Measurements from ENCODE around the gene MEAK7. TPM values are rescaled to one million over a fixed set of nuclear protein-coding genes. Genes with fewer than 3 reads are reported as not detected.

MEAK7 gene
- total and polyA plus RNA-seq, 2 of the 8 experiments (the other 6 are each of a cell fraction or from before 2014, with no cell fraction given), result 9.6 to 19.6 TPM

DNA sequence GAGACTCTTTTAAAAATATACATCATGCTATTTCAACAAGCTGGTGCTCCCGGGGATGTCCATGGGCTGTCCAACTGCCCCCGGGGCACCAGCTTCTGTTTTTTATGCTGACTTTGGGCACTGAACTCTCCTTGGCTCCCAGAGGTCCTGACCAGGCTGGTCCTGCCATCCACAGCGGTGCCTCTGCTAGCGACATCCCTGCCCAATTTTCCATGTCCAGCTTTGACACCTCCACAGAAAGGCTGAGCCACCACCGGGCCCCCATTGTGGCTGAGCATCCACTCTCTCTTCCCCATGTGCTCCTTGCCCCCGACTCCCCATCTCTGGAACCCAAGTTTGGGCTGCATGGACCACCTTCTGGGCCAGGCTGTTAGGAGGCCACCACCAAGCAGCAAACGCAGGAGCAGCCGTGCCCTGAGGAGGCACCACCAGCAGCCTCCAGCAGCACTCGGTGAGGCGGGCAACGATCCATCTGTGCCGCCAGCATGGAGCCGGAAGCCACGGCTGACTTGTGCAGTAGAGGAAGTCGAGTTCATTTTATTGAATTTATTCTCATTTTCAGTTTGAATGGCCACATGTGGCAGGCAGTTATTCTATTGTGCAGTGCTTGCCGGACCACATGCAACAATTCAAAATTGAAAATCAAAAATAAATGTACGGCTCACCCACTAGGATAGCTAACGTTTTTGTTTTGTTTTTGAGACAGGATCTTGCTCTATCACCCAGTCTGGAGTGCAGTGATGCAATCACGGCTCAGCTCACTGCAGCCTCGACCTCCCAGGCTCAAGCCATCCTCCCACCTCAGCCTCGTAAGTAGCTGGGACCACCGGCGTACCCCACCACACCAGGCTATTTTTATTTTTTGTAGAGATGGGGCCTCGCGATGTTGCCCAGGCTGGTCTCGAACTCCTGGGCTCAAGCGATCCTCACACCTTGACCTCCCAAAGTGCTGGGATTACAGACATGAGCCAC, 2.8 kb upstream of the MEAK7 start:
- no peaks in the 10 kb centered on the region for H3K27me3 ChIP-seq (replicated peaks in 1 of 4; ENCODE audit: control insufficient read depth in 3 of 4, extremely low read depth in 1 of 4, insufficient read depth in 3 of 4, low read length in 3 of 4)
- no peak overlapping the region for H4K5ac ChIP-seq (ENCODE audit: insufficient read length, low read depth, low read length)
- WGBS, 2 experiments (ENCODE audit: extremely low coverage in 1 of 2, insufficient coverage in 1 of 2, insufficient read length in 1 of 2, insufficient replicate concordance in 2 of 2, low coverage in 1 of 2, low lambda C conversion rate in 2 of 2, missing lambda C conversion rate in 1 of 2), result 86% methylated on average over 27 of the region's 27 CpGs; no CpG with 5 or more reads in 1 of the 2 experiments
- H3K23ac ChIP-seq (ENCODE audit: insufficient read length), result no peak overlapping the region
- H3K18ac ChIP-seq (ENCODE audit: extremely low read depth, low read length), result no peak overlapping the region
- H2AK5ac ChIP-seq (ENCODE audit: low read depth, low read length), result no peak overlapping the region
- no peak overlapping the region for H4K91ac ChIP-seq (replicated peaks; ENCODE audit: insufficient read length, low read length)
- peaks cover 0 to 24% (median 17%) of the 10 kb centered on the region in 4 experiments; a peak in 5 of 7 replicates for H3K4me1 ChIP-seq (replicated peaks in 1 of 4; ENCODE audit: control insufficient read depth in 3 of 4, insufficient read depth in 4 of 4, low read length in 3 of 4)
- H3K36me3 ChIP-seq (ENCODE audit: control insufficient read depth in 2 of 4, insufficient read depth in 4 of 4, low read length in 3 of 4), result no peaks in the 10 kb centered on the region
- no peak overlapping the region for H3K4me3 ChIP-seq (ENCODE audit: extremely low read depth in 1 of 4, insufficient read depth in 2 of 4, low read depth in 3 of 4, low read length in 4 of 4)
- ChIA-PET CTCF (ENCODE audit: partially characterized antibody) (interaction anchor here (0.6 to 9.7 kb wide), 45 partner anchors 7 to 498 kb away, joined by 3 to 64 read pairs (median 5); no protein-coding TSS in a partner anchor), POLR2A (ENCODE audit: partially characterized antibody) (interaction anchor here (1.4 to 1.8 kb wide), 2 partner anchors 60 to 91 kb away, joined by 3 to 5 read pairs; no protein-coding TSS in a partner anchor)
- H2BK12ac ChIP-seq (ENCODE audit: low read depth, low read length), result 0 out of 2 replicates have a peak overlapping the region, but pooled peaks have one; percentile 17
- no peak overlapping the region for H3K4ac ChIP-seq (replicated peaks; ENCODE audit: insufficient read length, low read depth, low read length)
- no peak overlapping the region for H2BK5ac ChIP-seq (ENCODE audit: low read depth, low read length)
- peaks cover 0 to 4% of the 10 kb centered on the region in 2 experiments; a peak in 1 of 4 replicates for H3K79me2 ChIP-seq (ENCODE audit: control insufficient read depth in 1 of 2, insufficient read depth in 2 of 2, low read length in 2 of 2)
- H3K23me2 ChIP-seq (ENCODE audit: low read depth, low read length), result peaks cover 9% of the 10 kb centered on the region; the same call in 1 of the 2 replicates
- H3K4me2 ChIP-seq (ENCODE audit: insufficient read depth in 1 of 2, low read depth in 2 of 2, low read length in 2 of 2), result no peak overlapping the region
- no peak overlapping the region for H3K27ac ChIP-seq (ENCODE audit: low read depth, low read length)
- peak overlapping the region; percentile 42 for H4K8ac ChIP-seq (ENCODE audit: extremely low read depth, insufficient read depth, low read length)
- no peaks in the 10 kb centered on the region for H4K20me1 ChIP-seq (replicated peaks in 1 of 2; ENCODE audit: control insufficient read depth in 1 of 2, insufficient read depth in 2 of 2, low read length in 2 of 2)
- no peaks in the 10 kb centered on the region for H3K9me3 ChIP-seq (ENCODE audit: insufficient read depth in 2 of 2, low read depth in 1 of 2, low read length in 1 of 2)
- 0 out of 2 replicates have a peak overlapping the region, but pooled peaks have one; percentile 81 for H2BK15ac ChIP-seq (ENCODE audit: low read length)
- H2BK120ac ChIP-seq (replicated peaks; ENCODE audit: low read depth, low read length), result no peak overlapping the region
- no peak for FAIRE-seq
- no peak overlapping the region; a peak in 2 of 7 replicates for H3K9ac ChIP-seq (replicated peaks in 1 of 4; ENCODE audit: extremely low read depth in 1 of 4, low read depth in 3 of 4, low read length in 3 of 4)
- no peak overlapping the region for H2AFZ ChIP-seq (ENCODE audit: low read length)
- DNase-seq (ENCODE audit: low read depth in 1 of 2, low spot score in 2 of 2), result no peak
- no peak overlapping the region for H3K56ac ChIP-seq (replicated peaks; ENCODE audit: insufficient read length, low read depth, low read length)
- H3K79me1 ChIP-seq (ENCODE audit: low read depth, low read length), result no peaks in the 10 kb centered on the region
- no peak overlapping the region for H2BK20ac ChIP-seq (ENCODE audit: low read length)
- H3K14ac ChIP-seq (ENCODE audit: insufficient read length), result no peak overlapping the region
- TF ChIP-seq SP2 (IDR thresholded peaks at IDR 0.05; ENCODE audit: low read length) (no peak), MAFK (IDR thresholded peaks at IDR 0.05; ENCODE audit: low read depth, low read length) (no peak), CBX5 (IDR thresholded peaks at IDR 0.05; ENCODE audit: low read depth, low read length) (no peak), CEBPB (IDR thresholded peaks at IDR 0.05; ENCODE audit: low read depth, low read length) (no peak), TAF7 (optimal IDR thresholded peaks at IDR 0.05; ENCODE audit: borderline replicate concordance, low read depth, low read length) (no peak), POU5F1 (IDR thresholded peaks at IDR 0.05; ENCODE audit: low read depth, low read length) (no peak)
- TF ChIP-seq, protein P1, sequence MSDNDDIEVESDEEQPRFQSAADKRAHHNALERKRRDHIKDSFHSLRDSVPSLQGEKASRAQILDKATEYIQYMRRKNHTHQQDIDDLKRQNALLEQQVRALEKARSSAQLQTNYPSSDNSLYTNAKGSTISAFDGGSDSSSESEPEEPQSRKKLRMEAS (IDR thresholded peaks at IDR 0.05), result no peak
- TF ChIP-seq, protein P2, sequence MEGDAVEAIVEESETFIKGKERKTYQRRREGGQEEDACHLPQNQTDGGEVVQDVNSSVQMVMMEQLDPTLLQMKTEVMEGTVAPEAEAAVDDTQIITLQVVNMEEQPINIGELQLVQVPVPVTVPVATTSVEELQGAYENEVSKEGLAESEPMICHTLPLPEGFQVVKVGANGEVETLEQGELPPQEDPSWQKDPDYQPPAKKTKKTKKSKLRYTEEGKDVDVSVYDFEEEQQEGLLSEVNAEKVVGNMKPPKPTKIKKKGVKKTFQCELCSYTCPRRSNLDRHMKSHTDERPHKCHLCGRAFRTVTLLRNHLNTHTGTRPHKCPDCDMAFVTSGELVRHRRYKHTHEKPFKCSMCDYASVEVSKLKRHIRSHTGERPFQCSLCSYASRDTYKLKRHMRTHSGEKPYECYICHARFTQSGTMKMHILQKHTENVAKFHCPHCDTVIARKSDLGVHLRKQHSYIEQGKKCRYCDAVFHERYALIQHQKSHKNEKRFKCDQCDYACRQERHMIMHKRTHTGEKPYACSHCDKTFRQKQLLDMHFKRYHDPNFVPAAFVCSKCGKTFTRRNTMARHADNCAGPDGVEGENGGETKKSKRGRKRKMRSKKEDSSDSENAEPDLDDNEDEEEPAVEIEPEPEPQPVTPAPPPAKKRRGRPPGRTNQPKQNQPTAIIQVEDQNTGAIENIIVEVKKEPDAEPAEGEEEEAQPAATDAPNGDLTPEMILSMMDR (IDR thresholded peaks at IDR 0.05; ENCODE audit: control extremely low read depth in 1 of 3, insufficient read depth in 1 of 3, low read depth in 1 of 3, low read length in 3 of 3), result no peak
